ENCODE data around the gene FAM174C.

DNA sequence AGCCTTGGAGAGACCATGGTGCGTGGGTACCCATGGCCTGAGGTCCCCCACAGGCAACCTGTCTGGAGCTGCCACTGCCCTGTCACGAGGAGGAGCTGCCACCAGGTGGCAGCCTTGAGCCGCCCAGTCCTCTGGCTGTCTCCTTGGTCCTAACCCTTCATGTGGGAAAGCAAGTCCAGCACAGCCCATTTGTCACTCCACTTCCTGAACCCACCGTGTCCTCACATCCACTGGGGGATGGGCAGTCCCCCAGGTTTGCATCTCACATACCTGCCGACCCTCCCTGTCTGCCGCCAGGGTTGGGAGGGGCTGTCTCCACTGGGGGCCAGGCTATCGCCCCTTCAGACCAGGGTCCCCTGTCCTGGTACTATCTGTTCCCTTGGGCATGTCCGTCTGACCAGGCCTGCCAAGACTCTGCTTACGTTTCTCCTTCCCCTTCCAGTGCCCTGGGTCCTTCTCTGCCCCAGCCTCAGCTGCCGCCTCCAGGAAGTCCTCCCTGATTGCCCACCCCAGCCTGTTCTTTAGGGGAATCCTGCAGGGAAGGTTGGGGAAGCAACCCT lies 4.5 kb downstream of the FAM174C start:
- no peak for TF ChIP-seq RBBP5 (IDR thresholded peaks at IDR 0.05; ENCODE audit: borderline replicate concordance, low read depth, low read length)
- TF ChIP-seq, protein P1, sequence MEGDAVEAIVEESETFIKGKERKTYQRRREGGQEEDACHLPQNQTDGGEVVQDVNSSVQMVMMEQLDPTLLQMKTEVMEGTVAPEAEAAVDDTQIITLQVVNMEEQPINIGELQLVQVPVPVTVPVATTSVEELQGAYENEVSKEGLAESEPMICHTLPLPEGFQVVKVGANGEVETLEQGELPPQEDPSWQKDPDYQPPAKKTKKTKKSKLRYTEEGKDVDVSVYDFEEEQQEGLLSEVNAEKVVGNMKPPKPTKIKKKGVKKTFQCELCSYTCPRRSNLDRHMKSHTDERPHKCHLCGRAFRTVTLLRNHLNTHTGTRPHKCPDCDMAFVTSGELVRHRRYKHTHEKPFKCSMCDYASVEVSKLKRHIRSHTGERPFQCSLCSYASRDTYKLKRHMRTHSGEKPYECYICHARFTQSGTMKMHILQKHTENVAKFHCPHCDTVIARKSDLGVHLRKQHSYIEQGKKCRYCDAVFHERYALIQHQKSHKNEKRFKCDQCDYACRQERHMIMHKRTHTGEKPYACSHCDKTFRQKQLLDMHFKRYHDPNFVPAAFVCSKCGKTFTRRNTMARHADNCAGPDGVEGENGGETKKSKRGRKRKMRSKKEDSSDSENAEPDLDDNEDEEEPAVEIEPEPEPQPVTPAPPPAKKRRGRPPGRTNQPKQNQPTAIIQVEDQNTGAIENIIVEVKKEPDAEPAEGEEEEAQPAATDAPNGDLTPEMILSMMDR (IDR thresholded peaks at IDR 0.05; ENCODE audit: control extremely low read depth in 1 of 3, insufficient read depth in 1 of 3, low read depth in 1 of 3, low read length in 3 of 3): peak; percentile 91 to 99 (median 98)

Data from H1 (cell line).